PFSK-1 (cell line): Measurements from ENCODE around the gene OGFR.

ENCODE experiments used
- FOXP2 ChIP-seq: optimal IDR thresholded peaks from 2 replicates; pipeline ENCODE3; 2011; ENCODE audit warnings: borderline replicate concordance, control low read depth, inconsistent platforms; ENCODE audit not compliant: insufficient read depth; ENCODE audit errors: extremely low read length, extremely low read depth
- POLR2AphosphoS5 ChIP-seq: IDR thresholded peaks from 2 replicates; pipeline ENCODE4 v1.6.1; 2012; ENCODE audit warnings: low read depth, mild to moderate bottlenecking, control low read depth, low read length, moderate library complexity
- SIN3A ChIP-seq: IDR thresholded peaks from 2 replicates; pipeline ENCODE4 v1.6.1; 2012; ENCODE audit warnings: mild to moderate bottlenecking, low read length, moderate library complexity, borderline replicate concordance; ENCODE audit not compliant: insufficient read depth
- TAF1 ChIP-seq: IDR thresholded peaks from 2 replicates; pipeline ENCODE4 v1.6.1; 2012; ENCODE audit warnings: low read length, control low read depth, borderline replicate concordance; ENCODE audit not compliant: insufficient read depth
- TF ChIP-seq, protein P1 (sequence below), 2 experiments: IDR thresholded peaks; 2 replicates each; pipeline versions ENCODE4 v1.6.1 to v1.8.0; 2011 to 2012; ENCODE audit warnings: low read depth in 2 of 2, low read length in 2 of 2, control low read depth in 1 of 2, inconsistent platforms in 1 of 2, mild to moderate bottlenecking in 1 of 2, moderate library complexity in 1 of 2; ENCODE audit not compliant: insufficient read depth in 1 of 2

Gene OGFR

GRCh38 chr20:62801284-62802010 lies 3.2 kb upstream of the OGFR start:
- no peak for TF ChIP-seq TAF1
- TF ChIP-seq POLR2AphosphoS5: no peak
- TF ChIP-seq SIN3A: no peak
- TF ChIP-seq, protein P1, sequence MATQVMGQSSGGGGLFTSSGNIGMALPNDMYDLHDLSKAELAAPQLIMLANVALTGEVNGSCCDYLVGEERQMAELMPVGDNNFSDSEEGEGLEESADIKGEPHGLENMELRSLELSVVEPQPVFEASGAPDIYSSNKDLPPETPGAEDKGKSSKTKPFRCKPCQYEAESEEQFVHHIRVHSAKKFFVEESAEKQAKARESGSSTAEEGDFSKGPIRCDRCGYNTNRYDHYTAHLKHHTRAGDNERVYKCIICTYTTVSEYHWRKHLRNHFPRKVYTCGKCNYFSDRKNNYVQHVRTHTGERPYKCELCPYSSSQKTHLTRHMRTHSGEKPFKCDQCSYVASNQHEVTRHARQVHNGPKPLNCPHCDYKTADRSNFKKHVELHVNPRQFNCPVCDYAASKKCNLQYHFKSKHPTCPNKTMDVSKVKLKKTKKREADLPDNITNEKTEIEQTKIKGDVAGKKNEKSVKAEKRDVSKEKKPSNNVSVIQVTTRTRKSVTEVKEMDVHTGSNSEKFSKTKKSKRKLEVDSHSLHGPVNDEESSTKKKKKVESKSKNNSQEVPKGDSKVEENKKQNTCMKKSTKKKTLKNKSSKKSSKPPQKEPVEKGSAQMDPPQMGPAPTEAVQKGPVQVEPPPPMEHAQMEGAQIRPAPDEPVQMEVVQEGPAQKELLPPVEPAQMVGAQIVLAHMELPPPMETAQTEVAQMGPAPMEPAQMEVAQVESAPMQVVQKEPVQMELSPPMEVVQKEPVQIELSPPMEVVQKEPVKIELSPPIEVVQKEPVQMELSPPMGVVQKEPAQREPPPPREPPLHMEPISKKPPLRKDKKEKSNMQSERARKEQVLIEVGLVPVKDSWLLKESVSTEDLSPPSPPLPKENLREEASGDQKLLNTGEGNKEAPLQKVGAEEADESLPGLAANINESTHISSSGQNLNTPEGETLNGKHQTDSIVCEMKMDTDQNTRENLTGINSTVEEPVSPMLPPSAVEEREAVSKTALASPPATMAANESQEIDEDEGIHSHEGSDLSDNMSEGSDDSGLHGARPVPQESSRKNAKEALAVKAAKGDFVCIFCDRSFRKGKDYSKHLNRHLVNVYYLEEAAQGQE (IDR thresholded peaks at IDR 0.05; ENCODE audit: insufficient read depth in 1 of 2, low read depth in 2 of 2, low read length in 2 of 2): no peak
- no peak for TF ChIP-seq FOXP2

DNA sequence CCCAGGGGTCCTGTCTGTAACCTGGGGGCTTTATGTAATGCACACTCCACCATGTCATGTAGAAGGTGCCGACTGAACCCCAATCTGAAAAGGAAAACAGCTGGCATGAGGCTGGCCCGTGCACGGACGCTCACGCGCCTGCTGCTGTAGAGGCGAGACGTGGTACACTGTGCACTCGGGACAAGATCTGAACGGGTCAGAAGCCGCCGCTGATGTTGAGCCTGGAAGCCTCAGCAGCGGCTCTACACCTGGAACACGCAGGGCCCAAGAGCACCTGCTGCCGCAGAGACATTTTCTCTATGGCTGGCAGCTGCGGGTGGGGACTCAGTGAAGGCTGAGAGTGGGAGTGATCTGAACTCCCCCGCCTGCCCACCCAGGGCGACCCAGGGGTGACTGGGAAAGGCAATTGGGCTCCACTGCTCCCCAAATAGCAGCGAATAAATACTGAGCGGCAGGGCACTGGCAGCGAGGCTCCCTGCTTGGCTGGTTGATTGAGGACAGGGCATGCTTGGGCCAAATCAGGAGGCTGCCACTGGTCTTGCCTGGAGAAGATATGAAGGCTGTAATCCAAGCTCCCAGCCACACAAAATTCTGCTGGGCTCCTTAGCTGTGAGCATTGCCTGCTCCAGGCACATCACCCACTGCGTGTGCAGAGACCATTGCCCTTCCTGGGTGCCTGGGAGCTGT lies 2.5 kb upstream of the OGFR start:
- no peak for TF ChIP-seq POLR2AphosphoS5
- no peak for TF ChIP-seq SIN3A
- TF ChIP-seq FOXP2: no peak
- TF ChIP-seq, protein P1 (IDR thresholded peaks at IDR 0.05; ENCODE audit: insufficient read depth in 1 of 2, low read depth in 2 of 2, low read length in 2 of 2): no peak
- TF ChIP-seq TAF1: no peak

- TF ChIP-seq FOXP2 (no peak), SIN3A (no peak), POLR2AphosphoS5 (no peak), TAF1 (no peak)
- TF ChIP-seq, protein P1 (IDR thresholded peaks at IDR 0.05; ENCODE audit: insufficient read depth in 1 of 2, low read depth in 2 of 2, low read length in 2 of 2): no peak
These were observed 511 bp upstream of the OGFR start for GRCh38 chr20:62804021-62804626.

DNA sequence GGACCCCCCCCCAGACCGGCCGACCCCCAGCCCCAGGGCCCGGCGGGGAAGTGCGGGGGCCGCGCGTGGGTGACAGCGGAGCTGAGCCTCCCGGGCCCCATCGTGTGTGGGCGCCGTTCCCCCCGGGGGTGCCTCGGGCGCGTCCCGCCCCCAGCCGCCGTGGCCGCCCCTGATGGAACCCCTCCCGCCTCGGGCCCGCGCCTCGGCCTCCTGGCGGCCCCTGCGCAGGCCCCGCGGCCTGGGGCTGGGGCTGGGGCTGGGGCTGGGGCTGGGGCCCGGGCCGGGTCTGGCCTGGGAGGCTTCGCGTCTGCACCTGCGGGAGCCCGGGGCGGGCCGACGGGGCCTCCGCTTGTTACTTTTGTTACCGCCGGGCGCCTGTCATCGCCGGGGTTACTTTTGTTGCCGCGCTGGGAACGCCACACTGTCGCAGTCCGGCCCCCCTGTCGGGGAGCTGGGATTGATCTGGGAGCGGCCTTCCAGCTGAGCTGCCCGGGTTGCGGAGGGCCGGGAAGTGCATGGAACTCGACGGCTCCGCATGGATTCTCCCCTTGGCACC lies 598 bp downstream of the OGFR start:
- no peak for TF ChIP-seq FOXP2
- TF ChIP-seq, protein P1 (IDR thresholded peaks at IDR 0.05; ENCODE audit: insufficient read depth in 1 of 2, low read depth in 2 of 2, low read length in 2 of 2): no peak
- TF ChIP-seq SIN3A: no peak
- TF ChIP-seq POLR2AphosphoS5: no peak
- TF ChIP-seq TAF1: no peak
